ENCODE results near the gene WIPF3.

WIPF3 gene

DNA sequence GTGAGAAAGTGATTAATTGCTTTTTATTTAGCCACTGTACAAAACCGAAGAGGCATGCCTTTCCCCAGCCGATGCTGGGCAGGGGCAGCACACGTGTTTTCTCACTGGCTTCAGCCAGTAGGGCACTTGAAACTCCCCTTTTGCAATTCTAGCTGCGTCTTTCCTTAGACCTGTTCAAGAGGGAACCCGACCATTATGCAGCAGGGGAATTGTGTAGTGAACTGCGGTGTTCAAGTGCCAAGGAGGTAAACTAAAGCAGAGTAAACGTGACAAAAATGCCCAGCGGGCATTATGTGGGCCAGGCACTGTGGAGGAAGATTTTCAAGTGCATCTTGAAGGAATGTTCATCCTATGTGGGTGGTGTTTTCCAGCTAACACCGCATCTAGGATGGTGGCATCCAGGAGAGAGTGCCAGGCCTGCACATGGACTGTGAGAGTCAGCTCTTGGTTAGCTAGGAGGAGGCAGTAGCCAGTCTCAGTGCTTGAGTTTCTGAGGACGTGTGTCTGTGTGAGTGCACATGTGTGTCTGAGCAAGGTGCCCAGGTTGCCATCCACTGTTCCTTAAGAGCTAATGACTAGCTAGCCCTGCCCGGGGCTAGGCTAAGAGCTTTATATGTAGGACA, 3.3 kb downstream of the WIPF3 start:
- DNase-seq = no peak

DNA sequence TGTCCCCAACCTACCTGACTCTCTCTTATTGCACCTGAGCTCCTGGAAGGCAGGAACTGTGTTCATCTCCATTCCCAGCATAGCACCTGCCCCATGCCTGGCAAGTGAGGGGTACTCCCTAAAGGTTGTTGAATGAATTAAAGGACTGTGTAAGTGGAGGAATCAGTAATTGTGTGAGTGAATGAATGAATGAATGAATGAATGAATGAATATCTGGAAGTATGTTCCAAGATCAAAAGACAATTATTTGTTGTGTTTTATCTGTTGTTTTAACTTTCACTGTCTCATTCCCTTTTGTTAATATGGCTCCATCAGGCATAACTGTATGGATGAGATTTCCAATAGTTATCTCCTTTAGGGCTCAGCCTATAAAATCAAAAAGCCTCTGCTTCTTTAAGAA, 4.0 kb downstream of the WIPF3 start:
- no peak for DNase-seq

DNA sequence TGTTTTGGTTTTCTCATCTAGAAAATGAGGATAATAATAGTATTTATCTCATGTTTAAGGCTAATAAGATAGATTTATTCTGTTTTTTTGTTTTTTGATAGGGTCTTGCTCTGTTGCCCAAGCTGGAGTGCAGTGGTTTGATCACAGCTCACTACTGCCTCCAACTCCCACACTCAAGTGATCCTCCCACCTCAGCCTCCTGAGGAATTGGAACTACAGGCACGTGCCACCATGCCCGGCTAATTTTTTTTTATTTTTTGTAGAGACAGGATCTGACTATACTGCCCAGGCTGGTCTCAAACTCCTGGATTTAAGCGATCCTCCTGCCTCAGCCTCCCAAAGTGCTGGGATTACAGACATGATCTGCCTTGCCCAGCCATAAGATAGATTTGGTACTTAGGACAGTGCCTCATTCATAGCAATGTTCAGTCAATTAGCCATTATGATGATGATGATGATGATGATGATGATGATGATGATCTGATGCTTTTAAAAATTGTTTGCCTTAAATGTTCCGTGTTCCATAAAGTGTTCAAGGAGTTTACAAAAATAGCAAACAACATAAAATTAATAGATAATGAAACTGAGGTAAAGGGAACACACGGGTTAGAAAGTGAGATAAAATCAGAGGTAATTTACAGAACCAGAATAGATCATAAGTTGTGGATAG, 4.6 kb downstream of the WIPF3 start:
- DNase-seq = no peak

DNA sequence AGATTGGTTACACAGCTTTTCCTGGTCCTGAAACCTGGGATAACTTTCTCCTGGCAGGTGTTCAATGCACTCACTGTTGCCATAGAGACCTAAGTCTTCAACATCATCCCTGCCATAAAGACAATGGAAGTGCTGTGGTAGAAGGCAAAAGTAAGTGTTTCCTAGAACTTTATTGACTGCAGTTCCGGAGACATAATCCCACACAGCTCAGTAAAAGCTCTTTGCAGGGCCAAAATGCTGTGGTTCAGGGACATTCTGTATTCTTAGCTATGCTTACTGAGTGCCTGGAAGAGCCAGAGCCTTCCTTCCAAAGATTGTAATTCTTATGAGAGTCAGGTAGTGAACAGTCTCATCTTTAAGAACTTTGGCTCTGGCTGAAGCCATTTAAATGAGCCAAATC, 5.3 kb downstream of the WIPF3 start:
- no peak for DNase-seq

DNA sequence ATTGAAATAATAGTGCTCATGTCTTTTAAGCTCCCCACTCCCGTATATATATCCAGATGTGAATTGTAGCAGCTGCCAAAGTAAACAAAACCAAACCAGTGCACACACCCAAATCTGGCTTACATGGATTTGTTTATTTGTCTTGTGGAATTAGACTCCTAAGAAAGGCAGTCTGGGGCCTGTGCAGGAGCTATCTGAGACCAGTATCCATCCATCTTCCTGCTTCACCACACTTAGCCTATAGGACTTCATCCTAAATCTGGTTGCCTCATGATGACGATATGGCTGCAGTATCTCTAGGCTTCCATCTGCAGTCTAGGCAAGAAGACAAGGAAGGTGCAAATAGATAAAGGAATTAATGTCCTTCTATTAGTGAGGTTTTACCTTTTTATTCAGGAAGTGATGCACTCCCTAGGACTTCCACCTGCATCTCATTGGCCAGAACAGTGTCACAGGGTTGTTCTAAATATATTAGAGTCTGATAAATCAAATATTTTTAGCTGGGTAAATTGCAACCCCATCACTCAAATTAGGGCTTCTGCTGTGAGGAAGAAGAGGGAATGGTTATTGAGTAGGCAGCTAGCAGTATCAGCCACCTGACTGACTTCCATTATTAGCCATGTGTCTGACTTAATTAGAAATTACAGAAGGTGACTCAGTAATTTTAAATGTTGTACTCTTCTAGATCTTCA, 6.0 kb downstream of the WIPF3 start:
- DNase-seq = no peak

DNA sequence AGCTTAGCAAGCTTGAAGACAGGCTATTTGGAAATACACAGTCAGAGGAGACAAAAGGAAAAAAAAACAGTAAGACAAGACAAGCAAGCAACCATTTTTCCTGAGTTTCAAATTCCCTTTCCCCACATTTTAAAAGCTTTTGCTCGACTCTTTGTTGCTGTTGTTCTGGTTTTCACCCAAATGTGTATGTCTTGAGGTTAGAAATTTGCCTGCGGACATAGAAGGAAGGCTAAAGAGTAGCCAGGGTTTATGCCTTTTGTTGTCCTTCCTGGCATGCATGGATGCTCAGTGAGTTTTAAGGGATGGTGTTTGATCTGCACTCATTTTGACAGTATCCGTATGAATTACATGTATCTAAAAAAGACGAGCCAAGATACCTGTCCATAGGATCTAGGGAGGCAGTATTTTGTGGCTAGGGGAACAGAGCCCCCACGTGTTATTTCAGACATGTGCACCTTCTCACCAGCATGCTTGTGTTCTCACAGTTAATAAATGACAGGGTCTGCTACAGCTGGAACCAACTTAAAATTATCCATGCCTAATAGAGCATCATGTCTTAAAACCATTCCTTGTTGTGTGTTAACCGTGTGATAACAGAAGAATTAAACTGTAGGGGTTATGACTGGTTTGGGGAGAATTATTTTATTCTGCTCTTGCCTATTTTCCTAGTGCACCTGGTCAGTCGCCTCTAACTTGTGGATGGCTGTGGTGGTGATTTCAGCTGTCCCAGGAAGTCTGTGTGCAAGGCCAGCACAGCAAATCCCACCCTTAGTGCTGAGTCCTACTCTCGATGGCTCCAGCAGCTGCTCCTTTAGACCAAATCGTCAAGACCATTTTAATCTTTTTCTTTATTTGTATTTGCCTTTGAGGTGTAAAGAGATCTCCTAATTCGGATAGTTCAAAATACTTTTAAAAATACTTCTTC, 9.1 kb downstream of the WIPF3 start:
- DNase-seq = no peak

DNA sequence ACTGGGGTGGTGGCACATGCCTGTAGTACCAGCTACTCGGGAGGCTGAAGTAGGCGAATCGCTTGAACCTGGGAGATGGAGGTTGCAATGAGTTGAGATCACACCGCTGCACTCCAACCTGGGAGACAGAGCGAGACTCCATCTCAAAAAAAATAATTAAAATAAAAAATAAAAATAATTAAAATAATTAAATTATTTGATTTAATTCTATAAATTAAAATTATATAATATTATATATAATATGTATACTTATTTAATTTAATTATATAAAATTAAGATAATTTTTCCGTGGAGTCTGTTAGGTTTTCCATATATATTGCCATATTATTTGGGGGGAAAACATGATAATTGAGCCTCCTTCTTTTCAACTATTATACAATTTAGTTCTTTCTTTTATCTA, 12.0 kb downstream of the WIPF3 start:
- no peak for DNase-seq

DNA sequence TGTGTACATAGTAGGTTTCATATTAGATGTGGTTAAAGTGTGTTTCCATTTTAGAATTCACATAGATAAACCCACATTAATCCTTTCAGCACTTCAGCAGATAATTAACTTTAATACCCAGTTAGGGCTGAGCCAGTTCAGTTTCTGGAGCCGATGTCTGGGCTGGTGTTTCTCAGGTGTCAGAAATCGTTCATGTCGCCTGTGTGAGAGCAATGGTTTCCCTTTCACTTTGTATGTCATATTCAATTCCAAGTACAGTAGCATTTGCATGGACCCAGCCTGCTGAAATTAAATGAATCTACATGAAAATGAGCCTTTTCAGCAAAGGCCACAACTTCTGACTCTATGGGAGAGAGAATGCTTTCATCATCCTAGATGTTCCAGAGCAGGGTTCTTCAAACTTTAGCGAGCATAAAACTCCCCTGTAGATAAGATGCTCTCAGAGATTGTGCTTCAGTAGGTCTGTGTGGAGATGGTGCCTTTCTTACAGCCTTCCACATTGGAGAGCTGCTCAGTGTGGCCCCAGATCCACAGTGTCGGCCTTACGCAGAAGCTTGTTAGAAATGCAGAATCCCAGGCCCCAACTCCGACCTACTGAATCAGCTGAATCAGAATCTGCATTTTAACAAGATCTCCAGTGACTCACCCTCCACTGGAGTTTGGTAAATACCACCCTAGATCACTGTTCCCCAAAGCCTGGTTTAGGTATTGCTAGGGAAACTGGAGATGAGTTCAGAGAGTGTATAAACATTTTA, 19.6 kb downstream of the WIPF3 start:
- DNase-seq = no peak

DNA sequence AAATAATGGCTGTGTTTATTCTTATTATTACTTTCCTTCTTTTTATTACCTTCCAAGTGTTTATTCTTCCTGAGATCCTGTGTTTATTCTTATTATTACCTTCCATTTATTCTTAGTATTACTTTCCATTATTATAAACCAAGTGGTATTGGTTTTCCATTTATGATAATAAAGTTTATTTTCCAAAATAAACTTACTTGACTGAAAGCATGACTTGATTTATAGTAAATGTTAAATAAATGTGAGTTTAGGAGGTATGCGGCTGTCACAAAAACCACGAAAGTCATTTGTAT, 20.2 kb downstream of the WIPF3 start:
- DNase-seq = no peak

DNA sequence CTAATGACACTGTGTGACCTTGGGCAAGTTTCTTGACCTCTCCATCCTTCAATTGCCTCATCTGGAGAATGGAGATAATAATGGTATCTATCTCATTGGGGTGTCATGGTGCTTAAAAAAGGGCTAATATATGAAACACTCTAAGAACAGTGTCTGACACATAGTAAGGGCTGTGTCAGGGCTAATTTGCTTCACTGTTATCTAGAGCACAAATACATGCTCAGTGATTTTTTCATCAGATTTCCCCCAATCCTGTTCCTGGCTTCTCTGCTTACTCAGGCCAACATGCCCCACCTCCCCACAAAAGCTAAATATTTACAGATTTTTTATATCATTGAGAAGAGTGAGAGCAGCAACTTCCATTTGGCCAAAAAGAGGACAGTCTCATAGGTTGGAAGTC, 20.6 kb downstream of the WIPF3 start:
- DNase-seq = no peak

DNA sequence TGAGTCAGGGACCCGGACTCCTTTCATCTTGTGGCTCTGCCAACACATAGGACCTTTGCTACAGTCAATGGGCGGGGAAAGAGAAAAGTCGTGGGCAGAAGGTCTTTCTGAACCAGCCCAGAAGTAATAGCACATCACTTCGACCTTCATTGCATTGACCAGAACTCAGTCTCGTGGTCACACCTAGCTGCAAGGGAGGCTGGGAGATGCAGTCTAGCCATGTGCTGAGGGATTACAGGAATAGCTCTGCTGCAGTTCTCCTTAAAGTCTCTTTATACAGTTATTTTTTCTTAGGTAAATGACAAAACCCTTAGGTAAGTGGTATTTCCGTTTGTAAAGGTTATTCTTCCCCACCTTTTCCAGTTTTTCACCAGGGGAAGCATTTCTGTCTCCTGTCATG, 25.4 kb downstream of the WIPF3 start:
- DNase-seq = no peak

DNA sequence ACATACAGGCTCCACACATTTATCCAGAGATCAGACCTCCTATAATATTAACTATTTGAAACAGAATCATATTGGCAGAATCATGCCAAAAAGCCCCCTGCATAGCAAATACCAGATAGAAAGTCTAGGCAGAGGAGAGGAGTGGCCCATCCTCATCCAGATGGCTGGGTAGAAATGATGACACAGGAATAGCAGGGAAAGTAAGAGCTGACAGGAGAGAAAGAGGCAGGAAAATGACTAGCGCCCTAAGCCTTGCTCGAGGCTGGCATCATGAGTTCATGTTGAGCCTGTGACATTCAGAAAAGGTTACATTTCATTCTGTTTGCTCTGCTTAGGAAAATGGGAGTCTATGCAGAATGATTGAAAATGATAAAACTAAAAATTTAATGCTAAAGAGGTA, 27.6 kb downstream of the WIPF3 start:
- DNase-seq = no peak

DNA sequence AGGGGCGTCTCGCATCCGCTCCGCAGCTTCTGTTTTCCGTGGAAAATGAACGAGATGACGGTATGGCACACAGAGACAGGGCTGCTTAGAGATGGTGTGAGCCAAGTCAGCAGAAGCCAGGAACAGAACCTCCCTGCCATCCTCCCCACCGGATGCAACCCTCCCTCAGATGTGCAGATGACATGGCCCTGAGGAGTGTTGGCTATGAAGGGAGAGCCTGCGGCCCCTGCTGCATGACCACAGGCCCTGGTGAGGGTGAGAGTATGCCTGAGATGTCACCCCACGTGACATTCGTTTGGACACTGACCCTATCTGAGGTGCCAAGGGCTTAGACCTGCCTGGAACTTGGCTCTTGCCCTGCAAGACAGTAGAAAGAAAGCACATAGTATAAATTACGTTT, 29.4 kb downstream of the WIPF3 start:
- no peak for DNase-seq

DNA sequence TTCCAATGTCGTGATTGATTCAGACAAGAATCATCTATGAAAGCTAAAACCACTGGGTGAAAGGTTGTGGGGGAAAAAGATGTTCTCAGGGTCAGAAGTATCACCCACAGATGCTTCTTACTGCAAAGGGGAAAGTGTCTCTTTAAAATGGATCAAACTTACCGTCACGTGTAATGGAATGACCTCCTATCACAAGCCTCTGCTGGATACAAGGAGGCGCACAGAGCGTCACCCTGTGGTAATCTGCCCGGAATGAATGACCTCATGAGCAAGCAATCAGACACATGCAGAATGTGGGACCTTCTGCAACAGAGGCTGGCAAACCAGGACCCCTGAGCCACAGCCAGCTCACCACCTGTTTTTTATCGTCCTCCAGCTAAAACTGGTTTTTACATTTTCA, 33.0 kb downstream of the WIPF3 start:
- no peak for DNase-seq

DNA sequence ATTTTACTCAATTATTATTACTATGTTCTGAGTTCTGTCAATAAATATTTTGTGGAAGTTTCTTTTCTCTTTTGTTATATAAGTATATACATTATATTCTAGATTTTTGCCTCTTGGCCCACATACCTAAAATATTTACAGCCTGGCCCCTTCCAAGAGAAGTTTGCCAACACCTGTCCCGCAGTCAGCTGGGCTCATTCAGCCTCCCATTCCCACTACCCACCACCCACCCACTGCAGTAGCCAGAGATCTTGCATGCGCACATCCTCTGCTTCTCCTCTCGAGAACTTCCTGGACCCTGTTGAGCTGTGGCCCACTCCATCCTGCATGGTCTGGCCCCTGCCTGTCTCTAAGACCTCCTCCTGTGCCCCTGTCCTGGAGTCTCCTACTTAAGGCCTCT, 33.6 kb downstream of the WIPF3 start:
- DNase-seq = no peak

DNA sequence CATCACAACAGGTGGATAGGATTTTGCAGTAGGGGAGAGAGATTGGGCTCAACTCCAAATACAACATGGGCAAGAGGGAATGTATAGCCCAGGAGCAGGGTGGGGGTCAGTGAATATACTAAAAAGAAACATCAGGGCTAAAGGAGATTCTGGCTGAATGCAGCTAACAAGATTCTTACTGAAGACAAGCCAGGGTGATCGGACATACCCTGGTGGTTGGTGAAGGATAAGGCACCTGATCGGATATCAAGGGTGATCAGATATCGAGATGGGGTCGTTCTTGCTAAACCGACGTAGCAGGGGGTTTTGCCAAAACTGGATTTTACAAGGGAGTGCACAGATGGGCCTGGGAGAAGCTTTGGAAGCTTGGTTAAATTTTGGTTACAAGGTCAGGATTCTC, 34.4 kb downstream of the WIPF3 start:
- no peak for DNase-seq

DNA sequence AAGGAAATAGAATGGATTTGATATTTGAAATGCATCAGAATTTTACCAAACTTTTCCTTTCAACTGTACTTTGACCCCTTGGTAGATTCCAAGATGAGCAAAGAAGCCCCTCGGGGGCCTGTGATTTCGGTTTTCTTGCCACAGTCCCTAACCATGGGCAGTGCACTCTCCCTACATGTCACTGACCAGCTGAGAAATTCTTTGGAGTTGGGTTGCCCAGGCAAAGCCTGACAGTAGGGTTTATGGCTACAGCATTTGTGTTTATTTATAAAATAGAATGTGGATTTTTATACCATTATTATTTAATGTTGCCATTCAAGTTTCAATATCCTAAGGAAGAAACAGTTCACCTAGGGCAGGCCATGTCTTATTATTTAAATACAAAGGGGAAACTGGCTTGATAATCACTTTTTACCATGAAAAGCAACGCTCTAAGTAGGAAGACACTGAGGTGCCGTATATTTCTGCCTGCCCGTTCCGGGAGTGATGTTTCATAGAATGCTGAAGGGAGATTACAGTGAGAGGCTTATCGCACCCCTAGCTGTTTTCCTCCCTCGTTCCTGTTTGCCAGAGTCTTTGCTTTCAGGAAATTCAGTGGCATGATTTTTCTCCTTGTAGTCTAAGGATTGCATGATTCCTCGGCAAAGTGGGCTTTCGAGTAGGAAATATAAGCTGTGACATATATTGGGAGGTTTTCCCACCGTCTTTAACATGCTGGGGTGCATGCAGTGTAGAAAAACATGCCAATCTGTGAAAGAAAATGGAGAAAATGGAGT, 35.8 kb downstream of the WIPF3 start:
- DNase-seq = no peak

DNA sequence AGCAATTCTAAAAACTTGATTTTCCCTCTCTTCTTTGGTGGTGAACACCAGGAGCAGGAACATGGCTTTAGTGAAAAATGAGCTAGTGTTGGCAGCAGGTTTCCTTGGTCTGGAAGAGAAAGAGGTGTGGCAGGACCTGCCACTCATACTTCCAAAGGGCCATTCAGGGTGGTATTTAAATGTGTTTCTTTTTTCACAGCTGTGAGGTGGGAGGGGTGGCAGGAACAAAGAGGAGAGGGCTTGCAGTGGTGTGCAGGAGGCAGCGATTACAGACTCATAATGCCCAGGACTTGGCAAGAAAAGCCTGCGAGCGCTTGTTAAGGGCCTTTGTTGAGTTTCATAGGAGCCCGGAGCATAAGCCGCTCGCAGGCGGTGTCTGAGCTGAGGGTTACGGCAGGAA, 36.8 kb downstream of the WIPF3 start:
- DNase-seq = no peak

DNA sequence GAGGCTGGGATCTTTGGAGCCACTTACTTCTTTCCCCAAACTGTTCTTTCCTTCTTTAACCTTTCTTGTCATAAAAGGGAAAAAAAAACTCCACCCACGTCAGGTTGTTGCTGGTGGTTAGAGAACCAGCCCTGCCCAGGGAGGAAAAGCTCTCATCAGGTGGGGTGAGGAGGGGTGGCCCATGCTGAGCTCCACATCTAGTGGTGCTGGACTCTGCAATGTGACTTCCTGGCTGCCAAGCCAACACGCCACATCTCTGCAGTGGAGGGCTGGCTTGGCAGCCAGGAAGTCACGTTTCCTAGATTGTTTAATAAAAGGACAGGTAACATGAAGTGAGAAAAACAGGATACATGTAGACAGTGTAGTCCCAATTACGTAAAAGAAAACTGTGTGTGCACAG, 37.4 kb downstream of the WIPF3 start:
- no peak for DNase-seq

DNA sequence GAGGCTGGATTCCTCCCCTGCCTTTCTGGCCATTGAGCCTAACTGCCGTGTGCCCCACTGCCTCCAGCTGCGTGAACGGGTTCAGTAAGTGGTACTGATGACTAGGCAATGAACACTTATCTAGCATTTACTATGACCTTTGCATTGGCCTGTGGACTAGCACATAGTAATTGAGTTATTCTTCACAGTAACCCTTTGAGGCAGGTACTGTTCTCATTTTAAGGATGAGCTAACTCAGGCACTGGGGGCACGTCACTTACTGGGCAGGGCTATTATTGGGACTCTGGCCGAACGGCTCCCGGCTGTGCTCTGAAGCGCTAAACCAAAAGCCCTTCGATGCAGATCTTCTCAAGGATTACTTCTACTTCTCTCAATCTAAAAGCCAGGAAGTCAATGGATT, 38.3 kb downstream of the WIPF3 start:
- DNase-seq = no peak

DNA sequence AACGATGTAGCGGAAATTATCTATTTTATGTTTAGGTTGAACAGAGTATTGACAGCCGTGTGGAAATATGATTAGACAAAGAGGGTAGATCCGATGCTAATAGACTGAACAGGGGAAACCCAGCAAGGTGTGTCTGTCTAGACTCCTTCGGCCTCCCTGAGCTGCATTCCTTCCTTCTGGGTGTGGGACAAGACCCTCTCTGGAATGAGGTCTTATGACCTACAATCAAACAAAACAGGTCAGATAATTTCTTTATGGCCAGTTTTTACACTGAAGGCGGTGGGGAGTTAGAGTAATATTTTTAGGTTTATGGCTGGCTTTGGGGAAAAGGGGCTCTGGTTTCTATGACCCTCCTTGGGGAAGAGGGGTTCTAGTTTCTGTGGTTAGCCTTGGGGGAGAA, 41.2 kb downstream of the WIPF3 start:
- no peak for DNase-seq

DNA sequence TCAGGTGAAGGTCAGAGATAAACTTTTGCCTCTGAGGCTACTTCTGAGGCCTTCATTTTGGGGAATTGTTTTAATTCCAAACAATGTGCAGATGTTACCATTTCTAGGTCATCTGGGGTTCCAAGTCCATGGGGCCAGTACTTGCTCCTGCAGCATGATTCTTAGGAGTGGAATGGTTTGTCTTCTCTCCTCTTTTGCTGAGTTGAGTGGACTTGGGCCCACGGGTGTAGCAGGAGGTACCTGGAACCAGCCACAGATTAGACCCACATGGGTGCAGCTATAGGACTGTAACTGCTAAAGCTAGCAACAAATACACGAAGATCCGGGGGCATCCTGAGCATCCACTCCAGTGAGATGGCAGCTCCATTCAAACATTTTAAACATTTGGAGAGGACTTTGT, 41.6 kb downstream of the WIPF3 start:
- no peak for DNase-seq
